ENCODE results near the gene MBTPS1.

DNA sequence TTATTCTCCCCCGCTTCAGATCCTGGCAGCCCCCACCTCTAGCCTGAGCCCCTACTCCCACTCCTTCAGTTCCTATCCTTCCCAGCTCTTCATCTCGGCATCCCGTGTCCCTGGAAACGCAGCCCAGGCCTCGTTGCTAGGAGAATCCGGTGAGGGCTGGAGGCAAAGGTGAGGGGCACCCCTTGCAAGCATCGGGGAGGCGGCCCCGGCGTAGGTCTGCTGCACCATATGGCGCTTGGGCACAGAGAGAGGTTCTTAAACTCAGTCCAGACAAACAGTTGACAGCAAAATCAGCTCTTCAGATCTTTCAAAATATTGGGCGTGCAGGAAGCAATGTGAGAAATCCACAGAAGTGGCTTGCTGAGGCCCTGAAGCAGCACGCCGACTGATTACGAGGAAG, 89.1 kb downstream of the MBTPS1 start:
- TF ChIP-seq POLR2A (IDR thresholded peaks at IDR 0.05): no peak
- TF ChIP-seq, protein P1, sequence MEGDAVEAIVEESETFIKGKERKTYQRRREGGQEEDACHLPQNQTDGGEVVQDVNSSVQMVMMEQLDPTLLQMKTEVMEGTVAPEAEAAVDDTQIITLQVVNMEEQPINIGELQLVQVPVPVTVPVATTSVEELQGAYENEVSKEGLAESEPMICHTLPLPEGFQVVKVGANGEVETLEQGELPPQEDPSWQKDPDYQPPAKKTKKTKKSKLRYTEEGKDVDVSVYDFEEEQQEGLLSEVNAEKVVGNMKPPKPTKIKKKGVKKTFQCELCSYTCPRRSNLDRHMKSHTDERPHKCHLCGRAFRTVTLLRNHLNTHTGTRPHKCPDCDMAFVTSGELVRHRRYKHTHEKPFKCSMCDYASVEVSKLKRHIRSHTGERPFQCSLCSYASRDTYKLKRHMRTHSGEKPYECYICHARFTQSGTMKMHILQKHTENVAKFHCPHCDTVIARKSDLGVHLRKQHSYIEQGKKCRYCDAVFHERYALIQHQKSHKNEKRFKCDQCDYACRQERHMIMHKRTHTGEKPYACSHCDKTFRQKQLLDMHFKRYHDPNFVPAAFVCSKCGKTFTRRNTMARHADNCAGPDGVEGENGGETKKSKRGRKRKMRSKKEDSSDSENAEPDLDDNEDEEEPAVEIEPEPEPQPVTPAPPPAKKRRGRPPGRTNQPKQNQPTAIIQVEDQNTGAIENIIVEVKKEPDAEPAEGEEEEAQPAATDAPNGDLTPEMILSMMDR (IDR thresholded peaks at IDR 0.05): no peak

All from adrenal gland (tissue), 5 donors.